Right lobe of liver (tissue), 6 donors: ENCODE measurements around the gene ISL1. TPM values are rescaled to one million over a fixed set of nuclear protein-coding genes. Genes with fewer than 3 reads are reported as not detected.

Experiments used
- ATAC-seq, 4 donors: fragments of 200-7000 bp; cut with Tn5 transposase; one replicate each; pipeline ENCODE4 v1.9.1; 2020; ENCODE audit warnings: mild to moderate bottlenecking in 4 of 4, moderate library complexity in 4 of 4
- DNase-seq, 3 donors: peaks; one replicate each; pipeline ENCODE4 v3.0.0-alpha.2; 2020
- H3K27ac ChIP-seq, 3 donors: fragments of 200-600 bp; one replicate each; pipeline ENCODE4 v1.8.0; 2022
- H3K27me3 ChIP-seq, 2 donors: fragments of 200-600 bp; one replicate each; pipeline ENCODE4 v1.8.0; 2022
- H3K36me3 ChIP-seq, 4 donors: fragments of 200-600 bp; sonication (generic) in 1 of 4; one replicate each; pipeline versions ENCODE4 v1.5.1 to v1.8.0; 2017 to 2022; ENCODE audit warnings: control low read depth in 1 of 4
- H3K4me1 ChIP-seq, 4 donors: fragments of 200-600 bp; sonication (generic) in 1 of 4; one replicate each; pipeline versions ENCODE4 v1.5.1 to v1.8.0; 2017 to 2022; ENCODE audit warnings: control low read depth in 1 of 4
- H3K4me3 ChIP-seq, 3 donors: fragments of 200-600 bp; one replicate each; pipeline ENCODE4 v1.8.0; 2022
- H3K9me3 ChIP-seq, 4 donors: fragments of 200-600 bp; sonication (generic) in 1 of 4; one replicate each; pipeline versions ENCODE4 v1.5.1 to v1.8.0; 2017 to 2022; ENCODE audit warnings: control low read depth in 1 of 4
- POLR2A ChIP-seq: fragments of 450-650 bp; IDR thresholded peaks from one replicate; pipeline ENCODE4 v1.6.1; 2017; ENCODE audit warnings: antibody characterized with exemption, mild to moderate bottlenecking
- WGBS: methylation state at CpG from one replicate; pipeline ENCODE4 v1.1.6; 2018; ENCODE audit warnings: low coverage, low lambda C conversion rate; ENCODE audit not compliant: insufficient coverage; ENCODE audit errors: missing lambda C conversion rate; 5-methylcytosine and 5-hydroxymethylcytosine counted together
- intact Hi-C, 2 donors: fragments of 100-400 bp; cut with DNase I; formaldehyde crosslinking; loops; one replicate each; pipeline versions ENCODE4 v1.11.2 to v1.14.1; 2022
- total RNA-seq, 6 experiments: library from RNA; depleted of rRNA in 2 of 6; stranded (reverse); fragments of >200 nt in 2 of 6; fragmentation: NEBNext Ultra II Directional in 3 of 6; extraction: Animal tissue kit (Norgen Biotek cat#: 25700) in 3 of 6; gene quantifications; one replicate each; pipeline versions ENCODE4 v1.1.0 to v1.2.4, GENCODE V29; 2016 to 2023
- TF ChIP-seq, protein P1 (sequence below), 4 donors: fragments of 200-600 bp in 3 of 4; fragments of 450-650 bp in 1 of 4; IDR thresholded peaks; one replicate each; pipeline versions ENCODE4 v1.5.1 to v1.8.0; 2016 to 2022; ENCODE audit warnings: antibody characterized with exemption in 4 of 4, mild to moderate bottlenecking in 2 of 4
- donor health status: DM: no; HTN: yes; CAD: no.
- donor health status: DM: no; HTN: no; CAD: no.
- donor health status: DM: no; HTN: no; CAD: no.
- donor health status: DM: no; HTN: yes; CAD: no.
- donor health status: DM: no; HTN: yes; CAD: no.

Gene ISL1
- total RNA-seq, 6 experiments from 2014 or later, result not detected

DNA sequence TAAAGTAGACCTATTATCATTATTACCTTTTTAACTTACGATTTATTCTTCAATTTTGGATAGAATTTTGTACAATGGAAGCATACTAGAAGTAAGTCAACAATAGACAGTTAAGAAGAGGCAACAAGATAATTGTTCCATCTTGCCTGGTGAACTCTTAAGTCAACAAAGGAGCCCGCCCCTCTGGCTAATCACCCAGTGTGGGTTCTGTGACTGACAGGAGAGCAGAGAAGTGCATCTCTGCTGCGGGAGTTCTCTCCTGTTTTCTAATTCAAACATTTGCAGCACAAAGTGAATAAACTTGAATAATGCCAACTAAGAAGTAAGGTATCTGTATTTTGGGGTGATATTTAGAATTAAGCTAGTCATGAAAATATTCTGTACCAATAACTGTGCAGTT, 6.7 kb upstream of the ISL1 start:
- peaks cover 20 to 50% of the 10 kb centered on the region in 2 donors for H3K27me3 ChIP-seq
- DNase-seq (no peak), ATAC-seq (no peak)
- no peak overlapping the region for H3K4me3 ChIP-seq
- 13% methylated on average over 3 of the region's 3 CpGs for WGBS
- no peaks in the 10 kb centered on the region for H3K9me3 ChIP-seq
- TF ChIP-seq, protein P1, sequence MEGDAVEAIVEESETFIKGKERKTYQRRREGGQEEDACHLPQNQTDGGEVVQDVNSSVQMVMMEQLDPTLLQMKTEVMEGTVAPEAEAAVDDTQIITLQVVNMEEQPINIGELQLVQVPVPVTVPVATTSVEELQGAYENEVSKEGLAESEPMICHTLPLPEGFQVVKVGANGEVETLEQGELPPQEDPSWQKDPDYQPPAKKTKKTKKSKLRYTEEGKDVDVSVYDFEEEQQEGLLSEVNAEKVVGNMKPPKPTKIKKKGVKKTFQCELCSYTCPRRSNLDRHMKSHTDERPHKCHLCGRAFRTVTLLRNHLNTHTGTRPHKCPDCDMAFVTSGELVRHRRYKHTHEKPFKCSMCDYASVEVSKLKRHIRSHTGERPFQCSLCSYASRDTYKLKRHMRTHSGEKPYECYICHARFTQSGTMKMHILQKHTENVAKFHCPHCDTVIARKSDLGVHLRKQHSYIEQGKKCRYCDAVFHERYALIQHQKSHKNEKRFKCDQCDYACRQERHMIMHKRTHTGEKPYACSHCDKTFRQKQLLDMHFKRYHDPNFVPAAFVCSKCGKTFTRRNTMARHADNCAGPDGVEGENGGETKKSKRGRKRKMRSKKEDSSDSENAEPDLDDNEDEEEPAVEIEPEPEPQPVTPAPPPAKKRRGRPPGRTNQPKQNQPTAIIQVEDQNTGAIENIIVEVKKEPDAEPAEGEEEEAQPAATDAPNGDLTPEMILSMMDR (IDR thresholded peaks at IDR 0.05), result no peak
- no peak for TF ChIP-seq POLR2A
- intact Hi-C loops, result no loop called here
- H3K4me1 ChIP-seq, result peaks cover 0 to 8% (median 0%) of the 10 kb centered on the region in 4 donors
- H3K27ac ChIP-seq, result no peak overlapping the region
- no peaks in the 10 kb centered on the region for H3K36me3 ChIP-seq

DNA sequence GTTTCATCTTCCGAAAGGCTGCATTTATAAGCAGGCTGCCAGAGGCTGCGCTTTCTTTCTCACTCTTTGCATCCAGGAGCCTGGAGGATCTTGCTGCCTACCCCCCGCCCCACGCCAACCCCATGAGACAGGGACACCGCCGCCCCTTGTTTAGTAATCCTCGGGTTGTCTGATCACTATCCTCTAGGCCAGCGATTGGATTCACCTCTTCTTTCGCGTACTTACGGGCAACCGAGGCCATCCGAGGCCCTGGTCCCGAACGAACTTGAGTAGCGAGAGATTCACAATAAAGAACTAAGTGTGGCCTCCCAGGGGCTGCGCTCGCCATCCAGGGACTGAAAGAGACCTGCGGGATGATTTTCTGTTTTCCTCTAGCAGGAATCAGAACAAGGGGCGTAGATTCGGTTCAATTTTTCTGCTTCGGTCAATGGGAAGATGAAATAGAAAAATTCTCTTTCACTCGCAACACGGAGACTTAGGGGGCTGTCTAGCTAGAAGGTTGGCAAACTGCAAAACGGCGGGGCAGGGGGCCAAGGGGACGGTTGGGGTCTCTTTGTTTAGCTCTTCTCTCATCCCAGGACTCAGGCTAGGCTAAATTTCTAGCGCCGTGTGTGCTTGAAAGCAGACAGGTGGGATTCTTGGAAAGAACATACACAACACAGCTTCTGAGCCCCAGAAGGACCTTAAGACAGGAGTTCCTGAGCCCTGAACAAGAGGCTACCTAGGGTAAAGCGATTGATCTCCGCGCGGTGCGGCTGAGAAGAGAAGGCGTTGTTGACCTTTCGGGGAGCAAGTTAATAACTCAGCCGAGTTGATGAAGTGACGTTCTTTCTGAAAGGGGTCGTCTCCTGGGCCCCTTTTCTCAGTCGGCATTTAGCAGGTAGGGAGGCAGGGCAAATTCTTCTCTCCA, 5.8 kb upstream of the ISL1 start:
- intact Hi-C loops, result no loop called here
- Histone ChIP-seq H3K27me3 (peaks cover 20 to 55% of the 10 kb centered on the region in 2 donors), H3K9me3 (no peaks in the 10 kb centered on the region), H3K4me1 (peaks cover 0 to 8% (median 0%) of the 10 kb centered on the region in 4 donors), H3K27ac (no peak overlapping the region), H3K4me3 (no peak overlapping the region), H3K36me3 (no peaks in the 10 kb centered on the region)
- no peak for TF ChIP-seq POLR2A
- TF ChIP-seq, protein P1 (IDR thresholded peaks at IDR 0.05), result no peak
- DNase-seq (no peak), ATAC-seq (no peak)
- WGBS, result 5% methylated on average over 40 of the region's 40 CpGs

DNA sequence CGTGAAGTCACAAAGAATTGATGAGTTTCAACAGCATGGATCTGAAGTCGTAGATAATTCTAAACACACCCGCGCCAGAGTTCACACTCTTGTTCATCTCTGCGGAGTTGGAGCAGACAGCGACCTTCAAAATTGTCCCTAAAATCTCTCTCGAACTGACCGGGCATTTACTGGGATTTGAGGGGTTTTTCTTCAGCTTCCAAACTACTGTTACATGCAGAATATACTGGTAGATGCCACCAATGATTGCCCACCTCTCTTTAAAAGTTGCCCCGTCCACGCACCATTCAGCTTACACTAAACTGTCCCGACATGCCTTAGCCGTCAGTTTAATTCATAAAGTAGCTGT, 5.2 kb upstream of the ISL1 start:
- ATAC-seq (no peak), DNase-seq (no peak)
- peaks cover 0 to 14% (median 0%) of the 10 kb centered on the region in 4 donors for H3K4me1 ChIP-seq
- TF ChIP-seq, protein P1 (IDR thresholded peaks at IDR 0.05), result no peak
- no peak for TF ChIP-seq POLR2A
- H3K27ac ChIP-seq, result no peak overlapping the region
- H3K4me3 ChIP-seq, result no peak overlapping the region
- no peaks in the 10 kb centered on the region for H3K36me3 ChIP-seq
- 3% methylated on average over 11 of the region's 12 CpGs for WGBS
- no peaks in the 10 kb centered on the region for H3K9me3 ChIP-seq
- intact Hi-C loops, result no loop called here
- H3K27me3 ChIP-seq, result peaks cover 20 to 57% of the 10 kb centered on the region in 2 donors

DNA sequence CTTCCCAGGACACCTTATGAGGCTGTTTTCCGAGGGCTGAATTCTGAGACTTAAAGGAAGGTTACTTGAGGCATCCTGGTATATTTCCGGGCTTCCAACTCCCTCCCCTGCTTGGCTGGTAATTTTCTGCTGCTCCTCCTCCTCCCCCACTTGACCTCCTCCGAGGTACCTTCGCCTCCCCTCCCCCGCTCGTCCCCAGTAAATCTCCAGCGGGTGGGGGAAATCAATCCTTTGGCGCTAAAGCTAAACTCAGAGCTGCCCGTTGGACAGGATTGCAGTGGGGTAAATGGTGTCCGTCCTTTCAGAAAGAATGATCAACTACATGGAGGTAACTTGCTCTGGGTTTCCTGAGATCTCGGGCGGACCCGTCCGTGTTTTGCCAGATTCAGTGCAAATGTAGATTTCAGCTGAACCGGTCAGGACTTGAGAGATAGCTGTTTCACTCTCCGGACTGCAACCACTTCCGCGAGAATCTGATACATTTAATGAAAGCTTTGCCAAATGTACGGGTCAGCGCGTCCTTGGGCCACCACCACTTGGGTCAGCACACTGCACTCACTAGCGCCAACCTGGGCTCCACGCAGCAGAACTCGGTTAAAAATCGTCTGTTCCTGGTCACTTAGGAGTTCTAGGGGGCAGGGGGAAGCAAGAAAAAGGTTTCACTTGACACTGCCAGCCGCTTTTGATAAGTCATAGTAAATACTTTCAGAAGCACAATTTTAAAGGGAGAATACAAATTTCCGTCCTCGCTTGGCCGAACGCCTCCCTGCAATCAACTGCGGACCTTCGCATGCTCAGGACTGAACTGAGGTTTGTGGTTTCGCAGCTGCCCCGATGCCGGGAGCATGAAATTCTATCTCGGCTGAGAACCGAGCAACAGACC, 4.6 kb upstream of the ISL1 start:
- intact Hi-C loops, result no loop called here
- TF ChIP-seq POLR2A, result no peak
- TF ChIP-seq, protein P1 (IDR thresholded peaks at IDR 0.05), result no peak
- ATAC-seq (peak; percentile 47 to 71 (median 60)), DNase-seq (no peak)
- 1% methylated on average over 26 of the region's 37 CpGs for WGBS
- Histone ChIP-seq H3K4me3 (no peak overlapping the region), H3K27ac (no peak overlapping the region), H3K4me1 (peaks cover 0 to 19% (median 0%) of the 10 kb centered on the region in 4 donors), H3K27me3 (peaks cover 20 to 62% of the 10 kb centered on the region in 2 donors), H3K9me3 (no peaks in the 10 kb centered on the region), H3K36me3 (no peaks in the 10 kb centered on the region)
